Heart right ventricle (tissue), 16 donors: ENCODE measurements around the gene DHRSX. TPM values are rescaled to one million over a fixed set of nuclear protein-coding genes. Genes with fewer than 3 reads are reported as not detected.
"Not testable (repeated sequence)": the region's sequence is repeated elsewhere in the genome, so short reads cannot be mapped to it uniquely, and the experiment has no call there.

ENCODE experiments used
- ATAC-seq, 8 donors: fragments of 200-7000 bp; cut with Tn5 transposase; one replicate each; pipeline ENCODE4 v1.9.1; 2020; ENCODE audit warnings: mild to moderate bottlenecking in 8 of 8, moderate library complexity in 8 of 8, moderate number of reproducible peaks in 1 of 8
- DNase-seq, 2 donors: peaks; one replicate each; pipeline ENCODE4 v3.0.0-alpha.2; 2020
- H3K27ac ChIP-seq, 10 donors: fragments of 200-600 bp; sonication (generic) in 2 of 10; one replicate each; pipeline versions ENCODE4 v1.5.0 to v1.8.0; 2020 to 2022; ENCODE audit warnings: mild to moderate bottlenecking in 3 of 10
- H3K27me3 ChIP-seq, 7 donors: fragments of 200-600 bp; one replicate each; pipeline ENCODE4 v1.8.0; 2021 to 2022; ENCODE audit warnings: mild to moderate bottlenecking in 2 of 7
- H3K36me3 ChIP-seq, 9 donors: fragments of 200-600 bp; sonication (generic) in 1 of 9; one replicate each; pipeline versions ENCODE4 v1.5.0 to v1.8.0; 2020 to 2022; ENCODE audit warnings: mild to moderate bottlenecking in 2 of 9
- H3K4me1 ChIP-seq, 9 donors: fragments of 200-600 bp; sonication (generic) in 1 of 9; one replicate each; pipeline versions ENCODE4 v1.5.0 to v1.8.0; 2020 to 2022; ENCODE audit warnings: mild to moderate bottlenecking in 4 of 9
- H3K4me3 ChIP-seq, 10 donors: fragments of 200-600 bp; sonication (generic) in 2 of 10; one replicate each; pipeline versions ENCODE4 v1.5.0 to v1.8.0; 2020 to 2022; ENCODE audit warnings: mild to moderate bottlenecking in 7 of 10, moderate library complexity in 2 of 10
- H3K9me3 ChIP-seq, 11 donors: fragments of 200-600 bp in 10 of 11; sonication (generic) in 2 of 11; one replicate each; pipeline versions ENCODE4 v1.5.0 to v1.8.0; 2013 to 2022; ENCODE audit warnings: mild to moderate bottlenecking in 2 of 11, control low read depth in 1 of 11, moderate library complexity in 1 of 11
- CTCF ChIP-seq, 9 donors: fragments of 200-600 bp; sonication (generic) in 2 of 9; IDR thresholded peaks; one replicate each; pipeline versions ENCODE4 v1.5.0 to v1.8.0; 2021 to 2022; ENCODE audit warnings: antibody characterized with exemption in 9 of 9, mild to moderate bottlenecking in 5 of 9, moderate library complexity in 1 of 9
- WGBS, 2 donors: extraction: QIAGEN DNeasy Blood & Tissue Kit; methylation state at CpG; one replicate each; pipeline ENCODE4 v1.1.7; 2013; ENCODE audit warnings: inconsistent platforms in 1 of 2; 5-methylcytosine and 5-hydroxymethylcytosine counted together
- intact Hi-C, 10 donors: fragments of 100-400 bp; cut with DNase I; formaldehyde crosslinking; loops; one replicate each; pipeline versions ENCODE4 v1.11.1 to v1.14.2; 2022
- polyA plus RNA-seq, 2 donors: library from polyadenylated mRNA; stranded (reverse); fragments of 200-250 nt; gene quantifications; one replicate each; pipeline ENCODE4 v1.2.3, GENCODE V29; 2013
- total RNA-seq, 10 donors: library from RNA; stranded (reverse); fragmentation: NEBNext Ultra II Directional in 3 of 10; extraction: Animal tissue kit (Norgen Biotek cat#: 25700) in 3 of 10; gene quantifications; one replicate each; pipeline versions ENCODE4 v1.2.1 to v1.2.4, GENCODE V29; 2021 to 2023
- donor health status: Arrhythmogenic right ventricular cardiomyopathy.
- donor health status: ischemic (EF 13 %, LVEDD 7.1; RV severe dilation, severe dysfunction).
- donor health status: healthy with polysubstance abuse.
- donor health status: DM: no; HTN: yes; CAD: no.
- donor health status: DM: no; HTN: no; CAD: no.
- donor health status: ischemic (EF 25% LVEDD 6.9; RV normal size, moderate dysfunction).
- donor health status: ischemic (EF 25% LVEDD 5.7; RV mildly dilated, moderate dysfunction).
- donor health status: healthy.
- donor health status: DM: yes; HTN: yes; CAD: no.
- donor health status: Ischemic cardiomyopathy.
- donor health status: ischemic (EF 35%, LVEDD 5.7; RV mildly dilated, moderate dysfunction).
- donor health status: nonischemic (EF 11% LVEDD 7.7; RV severe dilation, severe dysfunction).
- donor health status: DM: yes; HTN: yes; CAD: no.
- donor health status: PGD.
- donor health status: ischemic (EF 29% LVEDD 5.4; RV normal size, mild dysfunction).
- donor health status: nonischemic (EF 23%, LVEDD 6.1; RV moderate dilation, normal function).

DHRSX gene
- total and polyA plus RNA-seq, 12 donors = 13.8 to 35.9 (median 26.2) TPM

GRCh38 chrX:2536974-2537373, 36.2 kb upstream of the DHRSX start:
- H3K27ac ChIP-seq = peak overlapping the region in 5 of 10 donors; percentile 26 to 77 (median 48)
- H3K4me1 ChIP-seq = no peaks in the 10 kb centered on the region
- intact Hi-C loops = no loop called here
- peaks cover 0 to 8% (median 0%) of the 10 kb centered on the region in 7 donors for H3K27me3 ChIP-seq
- no peak for TF ChIP-seq CTCF (IDR thresholded peaks at IDR 0.05)
- H3K4me3 ChIP-seq = no peak overlapping the region
- 64 to 70% methylated on average over 5 of the region's 5 CpGs for WGBS, 2 donors
- no peaks in the 10 kb centered on the region for H3K36me3 ChIP-seq
- H3K9me3 ChIP-seq = no peaks in the 10 kb centered on the region
- ATAC-seq = peak in 6 of 8 donors; percentile 64 to 78 (median 72)
- DNase-seq = peak in 1 of 2 donors; percentile 48

GRCh38 chrX:2536141-2536540, 35.4 kb upstream of the DHRSX start:
- WGBS, 2 donors = 87 to 92% methylated on average over 7 of the region's 7 CpGs
- Histone ChIP-seq H3K9me3 (no peaks in the 10 kb centered on the region), H3K4me3 (no peak overlapping the region), H3K27ac (peak overlapping the region in 2 of 10 donors; percentile 35 to 77), H3K27me3 (peaks cover 0 to 8% (median 0%) of the 10 kb centered on the region in 7 donors), H3K4me1 (no peaks in the 10 kb centered on the region), H3K36me3 (no peaks in the 10 kb centered on the region)
- no peak for DNase-seq
- no peak for ATAC-seq
- no peak for TF ChIP-seq CTCF (IDR thresholded peaks at IDR 0.05)
- intact Hi-C loops = no loop called here

GRCh38 chrX:2534261-2535021, 33.7 kb upstream of the DHRSX start:
- H3K27me3 ChIP-seq, H3K4me3 ChIP-seq, ATAC-seq, H3K27ac ChIP-seq, intact Hi-C loops, DNase-seq, H3K36me3 ChIP-seq, H3K9me3 ChIP-seq, H3K4me1 ChIP-seq: not testable (repeated sequence)
- 57 to 59% methylated on average over 4 to 5 of the region's 5 CpGs for WGBS, 2 donors

DNA sequence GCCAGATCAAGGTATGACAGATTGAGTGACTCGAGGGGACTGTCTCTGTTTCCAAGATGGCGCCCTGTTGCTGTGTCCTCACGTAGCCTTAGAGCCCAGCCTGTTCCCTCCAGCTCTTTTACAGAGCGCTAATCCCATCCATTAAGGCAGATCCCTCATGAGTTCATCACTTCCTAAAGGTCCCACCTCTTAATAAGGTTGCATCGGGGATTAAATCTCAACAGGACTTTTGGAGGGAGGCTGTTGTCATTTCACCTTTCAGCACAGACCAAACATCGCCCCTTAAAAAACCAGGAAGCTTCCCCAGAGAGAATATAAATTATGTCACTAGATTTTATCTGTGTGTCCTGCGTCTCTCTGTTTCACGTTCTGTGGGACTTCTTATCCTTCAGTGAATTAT, 32.6 kb upstream of the DHRSX start:
- no peak for ATAC-seq
- peaks cover 0 to 8% (median 0%) of the 10 kb centered on the region in 7 donors for H3K27me3 ChIP-seq
- no peak for DNase-seq
- H3K27ac ChIP-seq = no peak overlapping the region
- no peaks in the 10 kb centered on the region for H3K9me3 ChIP-seq
- H3K4me3 ChIP-seq = no peak overlapping the region
- intact Hi-C loops = no loop called here
- H3K36me3 ChIP-seq = no peaks in the 10 kb centered on the region
- H3K4me1 ChIP-seq = no peaks in the 10 kb centered on the region
- 65 to 68% methylated on average over 8 of the region's 8 CpGs for WGBS, 2 donors
- TF ChIP-seq CTCF (IDR thresholded peaks at IDR 0.05) = no peak

- no peak for TF ChIP-seq CTCF (IDR thresholded peaks at IDR 0.05)
- no peak overlapping the region for H3K4me3 ChIP-seq
- no peak overlapping the region for H3K27ac ChIP-seq
- 78 to 85% methylated on average over 10 of the region's 10 CpGs for WGBS, 2 donors
- H3K9me3 ChIP-seq = no peaks in the 10 kb centered on the region
- intact Hi-C loops = loop anchor here in 1 of 10 donors (5.0 kb wide), 1 partner anchor 1026 kb away; no protein-coding TSS in a partner anchor
- peaks cover 0 to 5% (median 0%) of the 10 kb centered on the region in 9 donors for H3K4me1 ChIP-seq
- no peaks in the 10 kb centered on the region for H3K36me3 ChIP-seq
- H3K27me3 ChIP-seq = peaks cover 0 to 6% (median 0%) of the 10 kb centered on the region in 7 donors
- ATAC-seq (no peak), DNase-seq (no peak)
These were observed 25.6 kb upstream of the DHRSX start for GRCh38 chrX:2526390-2526789.
